Epithelial cell of proximal tubule (primary cell): Measurements from ENCODE around the gene ZNF438. TPM values are rescaled to one million over a fixed set of nuclear protein-coding genes. Genes with fewer than 3 reads are reported as not detected.
A peak's percentile ranks its signal among the peaks of the same experiment; 100 is the strongest.
"Not testable (repeated sequence)": the region's sequence is repeated elsewhere in the genome, so short reads cannot be mapped to it uniquely, and the experiment has no call there.

ENCODE experiments used
- DNase-seq: peaks from one replicate; pipeline ENCODE4 v3.0.0-alpha.2; 2011; ENCODE audit warnings: low read depth
- H3K4me3 ChIP-seq: 2 replicates; pipeline ENCODE4 v1.5.1; 2011; ENCODE audit warnings: low read depth, mild to moderate bottlenecking, low read length
- CTCF ChIP-seq: conservative IDR thresholded peaks from 2 replicates; pipeline ENCODE4 v1.5.1; 2012; ENCODE audit warnings: low read depth, mild to moderate bottlenecking, low read length
- total RNA-seq: library from RNA; depleted of rRNA; stranded (reverse); fragments of >200 nt; gene quantifications from 2 replicates; pipeline ENCODE4 v1.2.3, GENCODE V29; 2015

The ZNF438 gene
- total RNA-seq, 1 donor from 2014 or later, result 4.2 TPM

GRCh38 chr10:31033147-31033546 lies 1.5 kb upstream of the ZNF438 start:
- DNase-seq, result no peak

GRCh38 chr10:31032258-31033132 lies 830 bp upstream of the ZNF438 start:
- H3K4me3 ChIP-seq, result peak overlapping the region; percentile 76
- peak; percentile 43 for DNase-seq
- no peak for TF ChIP-seq CTCF

More at GRCh38 chr10:31033147-31033546, 1.5 kb upstream of the ZNF438 start:
- H3K4me3 ChIP-seq, result no peak overlapping the region
- no peak for TF ChIP-seq CTCF

GRCh38 chr10:31031205-31031557 lies 484 bp downstream of the ZNF438 start:
- TF ChIP-seq CTCF, result no peak
- DNase-seq, result no peak
- H3K4me3 ChIP-seq, result peak overlapping the region; percentile 76

- no peak for DNase-seq
- no peak for TF ChIP-seq CTCF
Observed at GRCh38 chr10:31030800-31031199, 865 bp downstream of the ZNF438 start.

DNA sequence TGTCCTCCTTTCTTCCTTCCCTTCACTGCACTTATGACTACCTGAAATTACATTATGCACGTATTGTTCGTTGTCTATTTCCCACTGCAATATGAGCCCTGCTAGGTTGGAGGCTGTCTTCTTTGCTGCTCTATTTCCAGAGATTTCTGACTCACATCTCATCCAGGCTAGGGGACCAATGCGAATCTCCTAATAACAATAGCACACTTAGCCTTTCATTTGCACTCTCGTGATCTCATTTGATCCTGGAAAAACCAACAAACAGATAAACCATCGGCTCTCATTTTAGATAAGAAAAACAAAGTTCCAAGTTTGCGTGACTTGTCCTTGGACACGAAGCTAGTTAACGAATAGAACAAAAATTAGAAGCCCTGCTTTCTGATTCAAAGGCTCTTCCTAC lies 1.4 kb downstream of the ZNF438 start:
- no peak overlapping the region for H3K4me3 ChIP-seq
- DNase-seq, result no peak
- no peak for TF ChIP-seq CTCF

More at GRCh38 chr10:31030800-31031199, 865 bp downstream of the ZNF438 start:
- H3K4me3 ChIP-seq, result peak overlapping the region; percentile 76

DNA sequence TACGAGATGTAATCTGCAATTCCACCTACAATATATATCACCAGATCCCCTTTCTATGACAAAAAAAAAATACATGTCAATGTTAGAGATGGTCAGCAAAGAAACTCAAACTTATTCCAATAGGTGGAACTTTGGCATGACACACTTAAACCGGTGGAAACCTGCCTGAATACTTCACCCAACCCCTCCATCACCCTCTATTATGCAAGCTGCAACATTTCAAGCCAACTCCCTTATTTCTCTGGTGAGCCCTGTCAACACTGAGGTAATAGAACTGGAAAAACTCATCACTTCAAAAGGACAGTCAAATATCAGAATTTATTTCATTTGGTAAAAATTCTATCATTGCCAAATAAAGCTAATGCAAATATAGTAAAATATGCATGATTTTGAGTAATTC lies 3.6 kb downstream of the ZNF438 start:
- H3K4me3 ChIP-seq, result no peak overlapping the region
- DNase-seq, result no peak
- no peak for TF ChIP-seq CTCF

DNA sequence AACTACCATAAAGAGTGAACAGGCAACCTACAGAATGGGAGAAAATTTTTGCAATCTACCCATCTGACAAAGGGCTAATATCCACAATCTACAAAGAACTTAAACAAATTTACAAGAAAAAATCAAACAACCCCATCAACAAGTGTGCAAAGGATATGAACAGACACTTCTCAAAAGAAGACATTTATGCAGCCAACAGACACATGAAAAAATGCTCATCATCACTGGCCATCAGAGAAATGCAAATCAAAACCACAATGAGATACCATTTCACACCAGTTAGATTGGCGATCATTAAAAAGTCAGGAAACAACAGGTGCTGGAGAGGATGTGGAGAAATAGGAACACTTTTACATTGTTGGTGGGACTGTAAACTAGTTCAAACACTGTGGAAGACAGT lies 5.4 kb downstream of the ZNF438 start:
- H3K4me3 ChIP-seq, DNase-seq: not testable (repeated sequence)
